ENCODE measurements around the gene EFHC2. TPM values are rescaled to one million over a fixed set of nuclear protein-coding genes. Genes with fewer than 3 reads are reported as not detected.
"Not testable (repeated sequence)": the region's sequence is repeated elsewhere in the genome, so short reads cannot be mapped to it uniquely, and the experiment has no call there.

Gene EFHC2
- total RNA-seq, 4 donors from 2014 or later, result 3.4 to 6.9 (median 4.6) TPM

DNA sequence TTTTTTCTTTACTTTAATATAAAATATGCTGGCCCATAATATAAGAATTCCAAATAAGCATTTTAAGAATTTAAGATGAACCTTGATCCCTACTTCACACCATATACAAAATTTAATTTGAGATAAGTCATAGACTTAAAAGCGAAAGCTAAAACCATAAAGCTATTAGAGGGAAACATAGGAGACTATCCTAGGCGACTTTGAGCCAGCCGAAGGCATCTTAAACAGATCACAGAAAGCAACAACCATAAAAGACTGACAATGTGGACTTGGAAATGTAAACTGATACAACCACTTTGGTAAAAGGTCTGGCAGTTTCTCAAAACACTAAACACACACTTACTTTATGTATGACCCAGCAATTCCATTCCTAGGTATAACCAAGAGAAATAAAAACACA, 125.0 kb downstream of the EFHC2 start:
- WGBS, 2 donors, result 78 to 94% methylated on average over 3 of the region's 3 CpGs
- H3K4me3 ChIP-seq (ENCODE audit: low read depth, poor library complexity, severe bottlenecking), result no peak overlapping the region
- intact Hi-C loops (cut with DNase I; ENCODE audit: low total_unique reads), result no loop called here
- TF ChIP-seq POLR2A (IDR thresholded peaks at IDR 0.05), result no peak
- TF ChIP-seq, protein P1, sequence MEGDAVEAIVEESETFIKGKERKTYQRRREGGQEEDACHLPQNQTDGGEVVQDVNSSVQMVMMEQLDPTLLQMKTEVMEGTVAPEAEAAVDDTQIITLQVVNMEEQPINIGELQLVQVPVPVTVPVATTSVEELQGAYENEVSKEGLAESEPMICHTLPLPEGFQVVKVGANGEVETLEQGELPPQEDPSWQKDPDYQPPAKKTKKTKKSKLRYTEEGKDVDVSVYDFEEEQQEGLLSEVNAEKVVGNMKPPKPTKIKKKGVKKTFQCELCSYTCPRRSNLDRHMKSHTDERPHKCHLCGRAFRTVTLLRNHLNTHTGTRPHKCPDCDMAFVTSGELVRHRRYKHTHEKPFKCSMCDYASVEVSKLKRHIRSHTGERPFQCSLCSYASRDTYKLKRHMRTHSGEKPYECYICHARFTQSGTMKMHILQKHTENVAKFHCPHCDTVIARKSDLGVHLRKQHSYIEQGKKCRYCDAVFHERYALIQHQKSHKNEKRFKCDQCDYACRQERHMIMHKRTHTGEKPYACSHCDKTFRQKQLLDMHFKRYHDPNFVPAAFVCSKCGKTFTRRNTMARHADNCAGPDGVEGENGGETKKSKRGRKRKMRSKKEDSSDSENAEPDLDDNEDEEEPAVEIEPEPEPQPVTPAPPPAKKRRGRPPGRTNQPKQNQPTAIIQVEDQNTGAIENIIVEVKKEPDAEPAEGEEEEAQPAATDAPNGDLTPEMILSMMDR (IDR thresholded peaks at IDR 0.05), result no peak
- no peak for DNase-seq (ENCODE audit: low spot score in 2 of 2)

DNA sequence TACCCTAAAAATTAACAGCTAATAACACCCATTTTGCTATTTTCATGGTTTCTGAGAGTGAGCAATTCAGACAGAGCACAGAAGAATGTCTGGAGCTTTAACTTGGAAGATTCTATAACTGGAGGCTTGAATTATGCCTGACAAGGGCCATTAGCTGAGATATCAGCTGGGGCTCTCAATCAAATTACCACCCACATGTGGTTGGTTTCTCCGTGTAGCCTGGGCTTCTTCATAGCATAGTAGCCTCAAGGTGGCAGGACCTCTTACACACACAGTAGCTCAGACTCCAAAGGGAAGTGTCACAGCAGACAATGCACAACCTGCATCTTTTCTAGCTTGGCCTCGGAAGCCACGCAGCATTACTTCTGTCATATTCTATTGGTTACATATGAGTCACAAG, 127.3 kb downstream of the EFHC2 start:
- no peak overlapping the region for H3K4me3 ChIP-seq (ENCODE audit: low read depth, poor library complexity, severe bottlenecking)
- WGBS, 2 donors, result 71 to 96% methylated on average over 3 of the region's 3 CpGs
- TF ChIP-seq, protein P1 (IDR thresholded peaks at IDR 0.05), result no peak
- TF ChIP-seq POLR2A (IDR thresholded peaks at IDR 0.05), result no peak
- DNase-seq (ENCODE audit: low spot score in 2 of 2), result no peak
- intact Hi-C loops (cut with DNase I; ENCODE audit: low total_unique reads), result no loop called here

- H3K4me3 ChIP-seq (ENCODE audit: low read depth, poor library complexity, severe bottlenecking), result no peak overlapping the region
- intact Hi-C loops (cut with DNase I; ENCODE audit: low total_unique reads), result no loop called here
- DNase-seq (ENCODE audit: low spot score in 2 of 2), result no peak
- 63 to 100% methylated on average over 1 of the region's 1 CpG for WGBS, 2 donors
- no peak for TF ChIP-seq POLR2A (IDR thresholded peaks at IDR 0.05)
- TF ChIP-seq, protein P1 (IDR thresholded peaks at IDR 0.05), result no peak
Measured at GRCh38 chrX:44203791-44204190, 139.7 kb downstream of the EFHC2 start.

DNA sequence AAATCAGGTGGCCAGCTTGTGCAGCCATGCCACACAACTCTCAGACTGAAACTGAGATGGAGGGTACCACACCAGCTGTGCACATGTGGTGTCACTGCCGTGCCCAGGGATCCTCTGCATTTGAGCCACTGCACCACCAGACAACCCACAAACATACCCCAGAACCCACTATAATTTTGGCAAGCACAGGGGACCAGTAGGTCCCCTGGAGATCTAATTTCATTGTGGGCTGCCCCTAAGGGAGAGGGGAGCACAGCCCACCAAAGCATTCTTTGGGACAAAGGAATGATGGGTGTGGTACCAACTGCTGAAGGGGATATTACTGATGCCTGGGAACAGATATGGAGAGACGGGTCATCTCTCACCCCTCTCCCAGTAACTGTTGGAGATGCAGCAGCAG, 140.9 kb downstream of the EFHC2 start:
- DNase-seq (ENCODE audit: low spot score in 2 of 2), result no peak
- 53 to 75% methylated on average over 2 of the region's 2 CpGs for WGBS, 2 donors
- intact Hi-C loops (cut with DNase I; ENCODE audit: low total_unique reads), result no loop called here
- TF ChIP-seq POLR2A (IDR thresholded peaks at IDR 0.05), result no peak
- TF ChIP-seq, protein P1 (IDR thresholded peaks at IDR 0.05), result no peak
- no peak overlapping the region for H3K4me3 ChIP-seq (ENCODE audit: low read depth, poor library complexity, severe bottlenecking)

- no peak for TF ChIP-seq POLR2A (IDR thresholded peaks at IDR 0.05)
- TF ChIP-seq, protein P1 (IDR thresholded peaks at IDR 0.05), result no peak
- intact Hi-C loops (cut with DNase I; ENCODE audit: low total_unique reads), result no loop called here
- no peak overlapping the region for H3K4me3 ChIP-seq (ENCODE audit: low read depth, poor library complexity, severe bottlenecking)
- WGBS, 2 donors, result 95 to 100% methylated on average over 2 of the region's 2 CpGs
- DNase-seq (ENCODE audit: low spot score in 2 of 2), result no peak
Measured at GRCh38 chrX:44189116-44189515, 154.4 kb downstream of the EFHC2 start.

DNA sequence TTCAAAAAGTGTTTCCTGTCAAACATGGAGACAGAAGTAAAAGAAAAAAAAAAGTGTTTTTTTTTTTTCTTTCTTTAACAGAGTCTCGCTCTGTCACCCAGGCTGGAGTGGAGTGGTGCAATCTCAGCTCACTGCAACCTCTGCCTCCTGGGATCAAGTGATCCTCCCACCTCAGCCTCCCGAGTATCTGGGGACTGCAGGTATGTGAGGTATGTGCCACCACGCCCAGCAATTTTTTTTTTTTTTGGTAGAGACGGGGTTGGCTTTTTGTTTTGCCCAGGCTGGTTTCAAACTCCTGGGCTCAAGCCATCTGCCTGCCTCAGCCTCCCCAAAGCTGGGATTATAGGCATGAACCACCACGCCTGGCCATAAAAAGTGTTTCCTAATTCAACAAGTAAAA, 155.6 kb downstream of the EFHC2 start:
- intact Hi-C loops (cut with DNase I; ENCODE audit: low total_unique reads); H3K4me3 ChIP-seq (ENCODE audit: low read depth, poor library complexity, severe bottlenecking); DNase-seq (ENCODE audit: low spot score in 2 of 2): not testable (repeated sequence)
- WGBS, 2 donors, result 50 to 71% methylated on average over 5 of the region's 5 CpGs

Measured in lower leg skin (tissue), 4 donors.